Cortex of kidney (tissue), 1 donor: ENCODE results near the gene TBX6.
"Not testable (repeated sequence)": the region's sequence is repeated elsewhere in the genome, so short reads cannot be mapped to it uniquely, and the experiment has no call there.

Experiments
- DNase-seq: peaks from one replicate; lab custom pipeline; 2025; lab: John Stamatoyannopoulos, UW

Gene TBX6, protein sequence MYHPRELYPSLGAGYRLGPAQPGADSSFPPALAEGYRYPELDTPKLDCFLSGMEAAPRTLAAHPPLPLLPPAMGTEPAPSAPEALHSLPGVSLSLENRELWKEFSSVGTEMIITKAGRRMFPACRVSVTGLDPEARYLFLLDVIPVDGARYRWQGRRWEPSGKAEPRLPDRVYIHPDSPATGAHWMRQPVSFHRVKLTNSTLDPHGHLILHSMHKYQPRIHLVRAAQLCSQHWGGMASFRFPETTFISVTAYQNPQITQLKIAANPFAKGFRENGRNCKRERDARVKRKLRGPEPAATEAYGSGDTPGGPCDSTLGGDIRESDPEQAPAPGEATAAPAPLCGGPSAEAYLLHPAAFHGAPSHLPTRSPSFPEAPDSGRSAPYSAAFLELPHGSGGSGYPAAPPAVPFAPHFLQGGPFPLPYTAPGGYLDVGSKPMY

DNA sequence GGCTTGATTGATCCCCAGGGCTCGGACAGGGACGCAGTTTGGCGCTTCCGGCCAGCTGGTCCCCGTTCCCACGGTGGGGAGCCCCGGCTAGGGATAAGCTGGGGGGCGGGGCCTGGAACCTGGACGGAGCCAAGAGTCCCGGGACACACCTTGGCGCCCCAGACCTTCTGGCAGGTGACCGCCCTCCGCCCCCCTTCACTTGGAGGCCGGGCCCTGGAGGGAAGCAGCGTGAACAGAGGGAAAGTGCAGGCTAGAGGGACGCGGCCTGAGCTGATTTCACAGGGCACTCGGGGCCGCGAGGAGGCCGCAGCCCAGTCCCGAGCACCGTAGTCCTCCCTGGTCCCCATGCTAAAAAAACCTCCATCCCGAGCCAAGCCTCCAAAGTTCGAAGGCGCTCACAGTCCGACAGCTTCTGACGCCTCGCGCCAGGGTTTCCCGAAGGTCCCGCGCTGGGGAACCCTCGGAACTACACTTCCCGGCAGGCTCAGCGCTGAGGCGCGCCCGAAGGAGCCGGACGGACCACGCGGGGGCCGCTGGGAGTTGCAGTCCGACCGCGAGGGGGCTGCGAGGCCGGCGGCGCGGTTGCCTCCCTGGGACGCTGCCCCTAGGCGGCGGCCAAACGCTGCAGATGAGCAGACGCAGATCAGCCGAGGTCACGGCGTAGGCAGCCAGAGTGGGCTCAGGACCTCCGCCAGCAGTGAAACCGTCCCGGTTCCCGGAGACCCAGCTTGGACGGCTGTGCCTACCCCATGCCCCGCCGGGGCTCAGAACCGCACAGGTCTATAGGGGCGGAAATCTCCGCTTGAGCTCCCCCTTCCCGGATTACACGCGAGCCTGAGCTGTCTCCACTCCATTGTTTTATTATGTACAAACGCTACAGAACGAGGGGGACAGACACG is at the start of gene TBX6:
TBX6 (minus strand) TSS at position 451 of the 899 bp plus-strand sequence. CDS start 731 bp downstream, outside the sequence.
- DNase-seq = peak; percentile 72

- DNase-seq = no peak
Measured at GRCh38 chr16:30139583-30140481, 48.1 kb upstream of the TBX6 start.

DNA sequence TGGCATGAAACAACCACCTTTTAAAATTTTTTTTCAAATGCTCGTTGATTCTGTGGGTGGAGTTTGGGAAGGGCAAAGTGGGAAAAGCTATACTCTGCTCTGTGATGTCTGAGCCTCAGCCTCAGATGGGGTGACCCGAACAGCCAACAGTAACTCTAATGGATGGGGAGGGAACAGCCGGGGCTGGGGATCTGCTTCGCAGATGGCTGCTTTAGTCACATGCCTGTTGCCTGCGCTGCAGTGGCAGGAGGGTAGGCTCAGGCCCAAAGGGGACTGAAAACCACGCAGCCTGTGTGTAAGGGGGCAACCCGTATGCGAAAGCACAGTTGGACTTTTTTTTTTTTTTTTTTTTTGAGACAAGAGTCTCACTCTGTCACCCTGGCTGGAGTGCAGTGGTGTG is 46.2 kb upstream of the TBX6 start:
- DNase-seq = no peak

- no peak for DNase-seq
Measured at GRCh38 chr16:30136971-30137605, 45.4 kb upstream of the TBX6 start.

DNA sequence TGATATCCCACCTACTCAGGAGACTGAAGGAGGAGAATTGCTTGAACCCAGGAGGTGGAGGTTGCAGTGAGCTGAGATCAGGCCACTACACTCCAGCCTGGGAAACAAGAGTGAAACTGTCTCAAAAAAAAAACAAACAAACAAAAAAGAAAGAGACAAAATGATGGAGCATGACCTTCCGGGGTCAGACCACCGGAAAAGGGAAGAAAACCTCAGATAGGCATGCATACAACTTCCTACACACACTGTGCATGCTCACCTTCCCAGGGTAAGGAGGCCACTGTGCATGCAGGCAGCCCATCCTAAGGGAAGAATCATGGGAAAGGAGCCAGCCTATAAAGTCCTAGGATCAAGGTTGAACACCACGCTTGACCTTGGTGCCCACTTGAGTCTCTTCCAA is 40.9 kb upstream of the TBX6 start:
- DNase-seq = no peak

- DNase-seq = no peak
Measured at GRCh38 chr16:30131869-30132475, 40.2 kb upstream of the TBX6 start.

GRCh38 chr16:30127993-30128392 is 36.3 kb upstream of the TBX6 start:
- DNase-seq = no peak

DNA sequence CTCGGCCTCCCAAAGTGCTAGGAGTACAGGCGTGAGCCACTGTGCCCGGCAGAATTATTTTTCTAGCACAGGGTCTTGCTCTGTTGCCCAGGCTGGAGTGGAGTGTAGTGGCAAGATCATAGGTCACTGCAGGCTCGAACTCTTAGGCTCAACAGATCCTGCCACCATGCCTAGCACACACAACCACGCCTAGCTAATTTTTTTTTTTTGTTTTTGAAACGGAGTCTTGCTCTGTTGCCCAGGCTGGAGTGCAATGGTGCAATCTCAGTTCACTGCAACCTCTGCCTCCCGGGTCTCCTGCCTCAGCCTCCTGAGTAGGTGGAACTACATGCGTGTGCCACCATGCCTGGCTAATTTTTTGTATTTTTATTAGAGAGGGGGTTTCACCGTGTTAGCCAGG is 34.0 kb upstream of the TBX6 start:
- DNase-seq = not testable (repeated sequence)

DNA sequence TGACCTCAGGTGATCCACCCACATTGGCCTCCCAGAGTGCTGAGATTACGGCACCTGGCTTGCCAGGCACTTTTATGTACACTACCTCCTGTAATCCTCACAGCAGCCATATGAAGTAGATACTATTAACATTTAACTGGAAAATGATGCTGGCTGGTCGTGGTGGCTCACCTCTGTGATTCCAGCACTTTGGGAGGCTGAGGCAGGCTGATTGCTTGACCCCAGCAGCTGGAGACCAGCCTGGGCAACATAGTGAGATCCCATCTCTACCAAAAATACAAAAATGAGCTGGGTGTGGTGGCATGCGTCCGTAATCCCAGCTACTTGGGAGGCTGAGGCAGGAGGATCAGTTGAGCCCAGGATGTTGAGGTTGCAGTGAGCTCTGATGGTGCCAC is 33.3 kb upstream of the TBX6 start:
- DNase-seq = no peak

DNA sequence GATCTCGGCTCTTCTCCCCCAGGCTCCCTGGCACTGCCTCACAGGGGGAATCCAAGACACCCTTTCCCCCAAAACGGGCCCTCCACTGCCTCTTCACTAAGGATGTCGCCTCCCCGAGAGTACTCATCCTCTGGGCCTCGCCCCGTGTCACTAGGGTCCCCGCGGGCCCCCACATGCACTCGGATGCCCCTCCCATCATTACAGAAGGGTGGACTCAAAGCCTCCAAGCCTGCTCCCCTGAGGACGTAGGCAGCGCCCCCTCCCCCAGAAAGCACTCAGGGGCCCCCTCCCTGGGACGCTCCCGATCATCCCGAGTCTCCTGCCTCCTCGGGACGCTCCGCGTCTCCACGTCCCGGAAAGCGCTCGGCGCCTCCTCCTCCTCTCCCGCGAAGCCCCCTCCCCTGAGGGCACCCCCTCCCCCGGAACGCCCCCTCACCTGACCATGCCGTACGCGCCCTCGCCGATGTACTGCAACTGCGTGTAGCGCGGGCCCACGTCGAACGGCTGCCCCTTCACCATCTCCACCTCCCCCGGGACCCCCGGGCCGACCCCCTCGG is 31.0 kb upstream of the TBX6 start:
- no peak for DNase-seq

- DNase-seq = no peak
Measured at GRCh38 chr16:30121741-30122571, 30.2 kb upstream of the TBX6 start.

DNA sequence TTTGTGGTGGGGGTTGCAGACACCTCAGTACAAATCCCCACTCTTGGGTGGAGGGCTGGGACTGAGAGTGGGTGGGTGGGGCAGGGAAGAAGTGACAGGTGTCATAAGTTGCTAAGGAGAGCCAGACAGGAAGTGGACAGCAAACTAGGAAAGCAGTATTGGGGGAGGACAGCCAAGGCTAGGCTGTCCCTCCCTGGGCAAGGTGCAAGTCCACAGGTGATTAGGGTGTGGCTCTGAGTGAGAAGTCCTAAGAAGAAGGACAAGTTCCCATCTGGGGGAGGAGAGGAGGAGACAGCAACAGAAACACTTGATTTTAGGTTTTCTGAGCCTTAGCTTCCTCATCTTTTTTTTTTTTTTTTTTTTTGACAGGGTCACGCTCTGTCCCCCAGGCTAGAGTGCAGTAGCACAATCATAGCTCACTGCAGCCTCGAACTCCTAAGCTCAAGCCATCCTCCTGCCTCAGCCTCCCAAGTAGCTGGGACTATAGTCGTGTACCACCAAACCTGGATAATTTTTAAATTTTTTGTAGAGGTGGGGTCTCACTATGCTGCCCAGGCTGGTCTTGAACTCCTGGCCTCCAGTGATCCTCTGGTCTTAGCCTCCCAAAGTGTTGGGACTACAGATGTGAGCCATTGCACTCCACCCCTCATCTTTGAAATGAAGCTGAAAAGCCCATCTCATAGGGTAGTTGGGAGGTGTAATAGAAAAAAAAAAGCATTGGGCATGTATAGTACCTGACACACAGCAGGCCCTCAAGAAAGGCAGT is 28.8 kb upstream of the TBX6 start:
- DNase-seq = no peak

DNA sequence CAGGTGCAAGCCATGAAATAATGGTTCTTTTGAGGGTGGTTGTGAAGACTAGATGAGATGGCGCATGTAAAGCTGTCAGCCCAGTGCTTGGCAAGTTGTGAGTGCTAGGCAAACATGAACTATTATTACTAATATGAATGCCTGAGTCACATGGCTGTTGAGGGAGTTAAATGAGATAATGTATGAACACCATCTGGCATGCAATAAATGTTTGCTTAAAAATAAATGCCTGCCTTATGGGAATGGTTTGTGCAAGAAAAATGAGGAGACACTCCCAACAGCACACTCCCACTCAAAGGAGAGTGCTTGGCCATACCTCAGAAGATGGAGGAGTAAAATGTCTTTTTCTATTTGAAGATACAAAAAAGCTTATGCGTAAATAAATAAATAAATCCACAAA is 27.7 kb upstream of the TBX6 start:
- no peak for DNase-seq

DNA sequence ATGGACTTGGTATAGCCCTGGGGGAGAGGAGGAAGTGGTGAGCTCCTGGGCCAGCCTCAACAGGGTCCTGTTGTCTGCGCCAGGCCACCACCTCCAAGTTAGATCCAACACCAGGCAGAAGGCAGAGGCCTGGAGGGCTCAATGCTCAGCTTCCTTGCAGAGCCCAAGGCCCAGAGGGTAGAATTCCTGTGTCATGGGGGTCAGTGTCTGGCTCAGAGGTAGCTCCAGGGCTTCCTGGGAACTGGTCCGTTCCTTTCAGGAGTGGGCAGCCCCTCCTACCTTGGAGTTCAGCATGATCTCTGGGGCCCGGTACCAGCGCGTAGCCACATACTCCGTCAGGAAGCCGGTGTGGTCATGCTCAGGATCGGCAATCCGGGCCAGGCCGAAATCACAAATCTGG is 26.0 kb upstream of the TBX6 start:
- DNase-seq = no peak

DNA sequence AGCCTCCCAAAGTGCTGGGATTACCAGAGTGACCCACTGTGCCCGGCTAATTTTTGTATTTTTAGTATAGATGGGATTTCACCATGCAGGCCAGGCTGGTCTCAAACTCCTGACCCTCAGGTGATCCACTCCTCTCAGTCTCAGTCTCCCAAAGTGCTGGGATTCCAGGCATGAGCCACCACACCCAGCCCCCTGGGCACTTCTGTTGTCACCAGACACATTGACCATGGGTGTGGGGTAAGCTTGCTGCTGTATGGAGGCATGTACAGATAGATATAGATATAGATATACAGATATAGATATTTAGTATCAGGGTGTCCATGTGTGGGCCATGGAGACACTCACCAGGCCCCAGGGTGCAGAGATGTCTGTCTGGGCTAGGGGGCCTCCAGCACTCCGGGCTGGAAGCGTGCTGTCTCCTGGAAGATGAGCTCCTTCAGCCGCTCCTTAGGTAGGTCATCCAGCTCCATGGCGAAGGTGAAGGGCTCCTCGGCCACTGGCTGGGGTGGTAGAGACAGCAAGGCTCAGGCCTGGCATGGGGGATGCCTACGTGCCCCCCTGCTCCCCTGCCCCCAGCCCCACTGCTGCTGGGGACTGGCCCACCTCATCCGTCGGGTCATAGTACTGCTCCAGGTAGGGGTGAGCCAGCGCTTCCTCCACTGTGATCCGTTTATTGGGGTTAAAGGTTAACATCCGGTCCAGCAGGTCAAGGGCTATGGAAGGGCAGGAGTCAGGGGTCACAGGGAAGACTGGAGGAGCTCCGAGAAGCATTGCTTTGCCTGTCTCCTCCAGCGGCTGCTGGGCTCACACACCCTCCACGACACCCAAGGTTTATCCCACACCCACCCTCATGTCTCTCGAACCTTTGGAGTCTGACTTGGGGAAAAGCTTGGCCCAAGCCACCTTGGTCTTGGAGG is 24.8 kb upstream of the TBX6 start:
- no peak for DNase-seq

DNA sequence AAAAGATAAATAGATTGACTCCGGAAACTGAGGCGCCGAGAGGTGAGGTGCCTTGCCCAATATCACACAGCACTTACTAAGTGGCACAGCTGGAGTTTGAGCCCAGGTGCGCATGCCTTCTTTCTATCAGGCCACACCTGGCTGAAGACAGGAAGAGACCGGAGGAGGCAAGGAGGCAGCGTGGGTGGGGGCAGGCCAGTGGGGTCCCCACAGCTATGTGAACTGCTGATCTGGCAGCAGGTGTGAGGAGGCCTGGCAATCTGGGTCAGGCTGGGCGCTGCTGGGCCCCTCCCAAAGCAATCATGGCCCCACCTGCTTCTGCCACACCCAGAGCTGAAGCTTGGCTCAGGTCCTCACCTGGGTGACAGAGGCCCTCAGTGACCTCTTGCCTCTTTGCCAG is 23.5 kb upstream of the TBX6 start:
- no peak for DNase-seq

DNA sequence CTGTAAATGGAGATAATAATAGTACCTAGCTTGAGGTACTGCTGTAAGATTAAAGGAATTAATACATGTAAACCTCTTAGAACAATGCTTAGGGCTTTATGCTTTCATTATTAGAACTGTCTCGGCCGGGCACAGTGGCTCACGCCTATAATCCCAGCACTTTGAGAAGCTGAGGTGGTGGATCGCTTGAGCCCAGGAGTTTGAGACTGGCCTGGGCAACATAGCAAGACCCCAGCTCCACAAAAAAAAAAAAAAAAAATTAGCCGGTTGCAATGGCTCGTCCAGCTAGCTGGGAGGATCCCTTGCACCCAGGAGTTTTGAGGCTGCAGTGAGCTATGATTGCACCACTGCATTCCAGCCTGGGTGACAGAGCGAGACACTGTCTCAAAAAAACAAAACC is 23.1 kb upstream of the TBX6 start:
- not testable (repeated sequence) for DNase-seq

- DNase-seq = no peak
Measured at GRCh38 chr16:30114411-30114810, 22.7 kb upstream of the TBX6 start.
